Measurements from ENCODE around the gene RUNX2. TPM values are rescaled to one million over a fixed set of nuclear protein-coding genes. Genes with fewer than 3 reads are reported as not detected.
"Not testable (repeated sequence)": the region's sequence is repeated elsewhere in the genome, so short reads cannot be mapped to it uniquely, and the experiment has no call there.

RUNX2 gene
- total RNA-seq, 1 donor from 2014 or later: not detected

DNA sequence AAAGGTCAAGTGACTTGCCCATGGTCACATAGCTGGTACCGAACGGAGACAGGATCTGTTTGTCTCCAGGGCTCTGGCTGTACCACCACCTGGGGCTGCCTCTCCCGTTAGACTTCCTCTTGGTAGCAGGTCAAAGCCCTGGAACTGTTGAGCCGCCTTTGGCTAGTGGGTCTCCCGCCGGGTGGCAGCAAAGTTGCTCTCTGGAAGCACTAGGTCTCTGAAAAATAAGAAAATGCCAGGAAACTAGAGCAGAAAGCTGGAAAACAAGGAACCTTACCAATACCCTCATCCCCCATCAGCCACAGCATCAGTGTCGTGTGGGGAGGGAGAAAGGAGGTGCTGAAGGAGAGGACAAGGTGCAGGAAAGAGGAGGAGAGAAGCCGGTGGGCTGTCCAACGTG is 340.6 kb downstream of the RUNX2 start:
- no peak for DNase-seq (ENCODE audit: low read depth in 2 of 2)

DNA sequence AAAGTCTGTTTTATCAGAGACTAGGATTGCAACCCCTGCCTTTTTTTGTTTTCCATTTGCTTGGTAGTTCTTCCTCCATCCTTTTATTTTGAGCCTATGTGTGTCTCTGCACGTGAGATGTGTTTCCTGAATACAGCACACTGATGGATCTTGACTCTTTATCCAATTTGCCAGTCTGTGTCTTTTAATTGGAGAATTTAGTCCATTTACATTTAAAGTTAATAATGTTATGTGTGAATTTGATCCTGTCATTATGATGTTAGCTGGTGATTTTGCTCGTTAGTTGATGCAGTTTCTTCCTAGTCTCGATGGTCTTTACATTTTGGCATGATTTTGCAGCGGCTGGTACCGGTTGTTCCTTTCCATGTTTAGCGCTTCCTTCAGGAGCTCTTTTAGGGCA is 345.0 kb downstream of the RUNX2 start:
- not testable (repeated sequence) for DNase-seq (ENCODE audit: low read depth in 2 of 2)

DNA sequence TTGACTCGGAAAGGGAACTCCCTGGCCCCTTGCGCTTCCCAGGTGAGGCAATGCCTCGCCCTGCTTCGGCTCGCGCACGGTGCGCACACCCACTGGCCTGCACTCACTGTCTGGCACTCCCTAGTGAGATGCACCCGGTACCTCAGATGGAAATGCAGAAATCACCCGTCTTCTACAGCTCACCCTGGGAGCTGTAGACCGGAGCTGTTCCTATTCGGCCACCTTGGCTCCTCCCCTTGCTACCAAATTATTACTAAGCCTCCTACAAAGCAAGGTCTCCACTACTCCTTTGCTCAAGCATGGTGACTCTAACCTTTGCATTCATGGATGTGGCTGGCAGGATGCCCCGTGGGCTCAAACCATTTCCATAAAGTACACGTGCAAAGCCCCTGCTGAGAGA is 347.0 kb downstream of the RUNX2 start:
- not testable (repeated sequence) for DNase-seq (ENCODE audit: low read depth in 2 of 2)

DNA sequence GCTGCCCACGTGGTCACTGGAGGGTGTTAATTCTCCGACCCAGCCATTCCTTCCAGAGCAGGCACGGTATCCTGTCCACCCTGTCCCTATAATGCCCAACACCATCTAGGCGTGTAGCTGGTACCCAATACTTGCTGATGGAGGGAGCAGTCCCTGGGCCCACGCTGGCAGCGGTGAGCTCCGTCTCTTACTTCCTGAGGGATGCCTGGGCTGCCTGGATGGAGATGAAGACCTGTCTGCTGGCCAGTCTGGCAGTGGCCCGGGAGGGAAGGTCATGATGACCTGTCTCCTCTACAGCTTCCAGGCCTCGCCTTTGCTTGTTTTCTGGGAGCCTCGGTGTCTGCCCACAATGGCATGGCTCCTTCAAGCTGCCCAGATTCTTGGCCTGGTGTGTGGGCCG is 347.5 kb downstream of the RUNX2 start:
- DNase-seq (ENCODE audit: low read depth in 2 of 2): no peak

DNA sequence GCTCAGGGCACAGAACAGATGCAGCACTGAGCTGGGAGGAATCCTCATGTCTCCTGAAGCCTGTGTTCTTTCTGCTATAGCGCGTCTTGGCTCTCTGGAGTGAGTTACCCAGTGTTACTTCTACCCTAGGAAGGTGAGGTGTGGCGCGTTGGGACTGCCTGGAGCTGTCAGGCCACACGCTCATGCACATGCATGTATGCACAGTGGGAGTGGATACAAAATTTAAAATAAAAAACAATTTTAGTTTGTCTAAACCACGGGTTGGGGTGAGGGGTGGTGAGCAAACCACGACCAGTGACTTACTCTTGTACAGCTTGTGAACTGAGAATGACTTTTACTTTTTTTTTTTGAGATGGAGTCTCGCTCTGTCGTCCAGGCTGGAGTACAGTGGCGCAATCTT is 348.2 kb downstream of the RUNX2 start:
- DNase-seq (ENCODE audit: low read depth in 2 of 2): no peak

DNA sequence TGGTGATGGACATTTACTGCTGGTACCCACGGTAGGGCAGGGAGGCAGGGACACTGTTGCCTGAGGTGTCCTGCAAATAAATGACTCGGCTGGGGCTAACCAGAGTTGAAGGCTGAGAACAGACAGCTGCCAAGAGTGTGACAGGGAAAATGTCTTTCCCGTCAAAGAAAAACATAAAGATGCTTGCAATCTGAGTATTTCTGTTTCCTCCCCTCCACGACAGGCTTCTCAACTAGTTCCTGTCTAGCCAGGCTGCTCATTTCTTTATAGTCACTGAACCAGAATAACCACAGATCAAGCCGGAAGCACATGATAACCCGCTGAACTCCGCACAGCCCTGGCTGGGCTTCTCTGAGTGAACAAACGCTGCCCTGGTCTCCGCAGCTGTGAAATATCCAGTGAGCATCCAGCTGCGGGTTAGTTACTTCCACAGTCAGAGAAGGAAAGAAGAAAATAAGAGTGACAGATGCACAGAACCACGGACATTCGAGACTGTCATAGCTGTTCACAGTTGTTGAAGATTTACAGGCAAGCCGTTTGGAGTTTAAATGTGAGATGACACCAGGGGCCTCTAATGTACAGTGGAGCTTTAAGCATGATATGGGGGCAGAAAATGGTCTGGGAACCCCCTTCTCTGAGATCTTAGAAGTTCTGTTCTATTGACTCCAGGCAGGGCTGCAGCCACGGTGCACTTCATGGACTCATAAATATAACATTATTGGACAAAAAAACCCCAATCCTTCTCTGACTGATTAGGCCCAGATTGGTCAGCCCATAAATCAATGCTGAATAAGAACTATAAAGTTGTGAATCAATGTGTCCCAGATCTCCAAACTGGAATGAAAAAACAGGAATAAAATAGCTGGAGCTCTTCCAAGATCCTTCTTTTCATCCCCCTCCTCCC is 349.5 kb downstream of the RUNX2 start:
- peak in 1 of 2 donors; percentile 92 for DNase-seq (ENCODE audit: low read depth in 2 of 2)

DNA sequence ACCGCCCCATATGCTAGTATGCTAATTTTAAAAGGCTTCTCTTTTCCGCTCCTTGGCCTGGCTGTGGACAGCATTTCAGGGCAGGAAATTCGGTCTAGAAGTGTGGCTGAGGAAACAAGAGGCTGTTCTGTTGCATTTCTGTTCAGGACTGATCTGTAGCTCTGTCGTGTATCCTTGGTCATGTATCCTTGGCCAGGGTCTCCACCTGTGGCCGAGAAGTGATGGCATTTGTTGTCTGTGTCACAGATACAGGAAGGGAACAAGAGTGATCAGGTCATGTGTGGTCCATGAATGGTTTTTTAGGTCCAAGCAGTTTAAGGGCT is 350.1 kb downstream of the RUNX2 start:
- DNase-seq (ENCODE audit: low read depth in 2 of 2): peak in 1 of 2 donors; percentile 14

DNA sequence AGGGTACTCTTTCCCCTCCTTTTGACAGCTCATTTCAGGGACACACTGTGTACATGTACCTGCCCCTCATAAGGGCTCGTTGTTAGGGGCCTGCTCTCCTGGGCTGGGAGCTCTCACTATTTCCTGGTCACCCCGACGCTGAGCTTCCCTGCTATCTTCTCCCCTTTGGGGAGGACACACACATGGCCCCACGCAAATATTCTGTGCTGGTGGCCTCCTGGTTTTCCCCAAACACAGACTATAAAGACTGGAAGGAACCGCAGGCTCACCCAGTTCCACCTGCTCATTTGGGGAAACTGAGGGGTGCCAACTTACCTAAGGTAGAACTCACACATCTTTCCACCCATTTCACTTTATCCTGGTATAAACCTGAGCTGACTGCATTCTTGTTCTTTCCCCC is 351.0 kb downstream of the RUNX2 start:
- DNase-seq (ENCODE audit: low read depth in 2 of 2): no peak

DNA sequence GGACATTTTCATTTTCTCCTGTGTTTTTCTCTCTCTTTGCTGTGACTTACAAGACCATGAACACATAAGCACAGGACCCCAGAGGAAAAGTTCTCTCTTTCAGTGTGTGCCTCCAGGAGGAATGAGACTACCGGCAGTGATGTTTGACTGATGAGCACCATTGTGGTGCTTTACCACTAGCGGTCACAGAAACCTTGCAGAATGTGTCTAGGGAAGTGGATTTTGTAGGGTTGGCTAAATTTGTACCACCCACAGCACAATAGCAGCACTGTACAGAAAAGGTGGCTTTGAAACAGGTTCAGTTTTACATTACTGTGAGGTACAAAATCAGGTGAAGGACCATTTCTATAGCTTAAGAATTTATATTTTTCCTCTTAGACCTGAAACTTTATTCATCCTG is 351.5 kb downstream of the RUNX2 start:
- no peak for DNase-seq (ENCODE audit: low read depth in 2 of 2)

DNA sequence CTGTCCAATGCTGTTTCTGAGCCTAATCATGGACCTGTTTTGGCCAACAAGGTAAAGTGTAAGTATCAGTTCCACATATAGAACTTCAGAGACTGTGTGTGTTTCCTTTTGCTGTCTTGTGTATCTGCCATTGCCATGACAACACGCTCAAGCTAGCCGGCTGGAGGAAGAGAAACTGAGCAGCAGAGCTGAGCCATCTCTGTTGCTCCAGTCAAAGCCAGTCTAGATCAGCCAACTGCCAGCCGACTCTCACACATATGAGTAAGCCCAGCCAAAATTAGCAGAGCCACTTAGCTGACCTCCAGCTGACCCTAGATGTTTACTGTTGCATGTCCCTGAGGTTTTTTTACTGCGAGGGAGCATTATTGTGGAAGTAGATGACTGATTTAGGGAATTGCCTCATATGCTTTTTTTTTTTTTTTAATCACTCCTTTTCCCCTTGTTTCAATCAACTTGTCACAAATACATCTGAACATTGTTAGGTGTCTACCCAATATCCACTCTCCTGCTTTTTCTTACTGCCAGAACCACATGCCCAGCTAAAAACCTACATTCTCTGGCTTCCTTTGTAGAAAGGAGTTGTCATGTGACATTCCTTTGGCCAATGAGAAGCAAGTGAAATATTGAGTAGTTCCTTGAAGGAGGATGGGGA is 353.9 kb downstream of the RUNX2 start:
- DNase-seq (ENCODE audit: low read depth in 2 of 2): peak in 1 of 2 donors; percentile 24

DNA sequence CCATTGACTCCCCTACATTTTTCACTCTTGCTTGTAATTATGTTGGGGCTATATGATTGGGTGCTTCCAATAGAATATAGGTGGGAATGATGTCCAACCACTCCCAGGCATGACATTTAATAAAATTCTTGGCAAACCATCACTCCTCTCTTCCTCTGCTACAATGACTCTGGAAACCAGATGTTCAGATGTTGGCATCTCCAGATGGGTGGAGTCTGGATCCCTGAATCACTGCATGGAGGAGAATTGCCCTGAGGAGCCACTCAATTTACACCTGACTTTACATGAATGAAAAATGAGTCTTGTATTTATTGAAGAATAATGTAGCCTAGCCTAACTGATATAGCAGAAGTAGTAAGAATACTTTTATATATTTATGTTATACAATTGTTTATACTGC is 356.3 kb downstream of the RUNX2 start:
- no peak for DNase-seq (ENCODE audit: low read depth in 2 of 2)

DNA sequence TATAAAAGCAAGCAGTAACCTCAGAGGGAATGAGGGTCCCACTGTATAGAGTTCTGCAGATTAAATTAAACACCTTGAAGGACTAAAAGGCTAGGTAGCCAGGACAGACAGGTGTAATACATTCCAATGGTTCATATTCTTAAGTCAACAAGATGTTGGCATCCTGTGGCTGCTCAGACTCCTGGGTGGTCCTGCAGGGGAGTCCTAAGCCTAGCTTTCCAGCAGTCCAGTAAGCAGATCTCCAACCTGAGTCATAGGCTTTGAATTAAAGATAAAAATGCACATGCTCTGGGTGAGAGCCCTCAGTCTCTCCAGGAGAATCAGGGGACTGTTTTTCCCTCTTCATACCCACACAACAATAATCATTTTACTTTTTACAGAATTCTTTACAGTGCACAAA is 356.9 kb downstream of the RUNX2 start:
- no peak for DNase-seq (ENCODE audit: low read depth in 2 of 2)

DNA sequence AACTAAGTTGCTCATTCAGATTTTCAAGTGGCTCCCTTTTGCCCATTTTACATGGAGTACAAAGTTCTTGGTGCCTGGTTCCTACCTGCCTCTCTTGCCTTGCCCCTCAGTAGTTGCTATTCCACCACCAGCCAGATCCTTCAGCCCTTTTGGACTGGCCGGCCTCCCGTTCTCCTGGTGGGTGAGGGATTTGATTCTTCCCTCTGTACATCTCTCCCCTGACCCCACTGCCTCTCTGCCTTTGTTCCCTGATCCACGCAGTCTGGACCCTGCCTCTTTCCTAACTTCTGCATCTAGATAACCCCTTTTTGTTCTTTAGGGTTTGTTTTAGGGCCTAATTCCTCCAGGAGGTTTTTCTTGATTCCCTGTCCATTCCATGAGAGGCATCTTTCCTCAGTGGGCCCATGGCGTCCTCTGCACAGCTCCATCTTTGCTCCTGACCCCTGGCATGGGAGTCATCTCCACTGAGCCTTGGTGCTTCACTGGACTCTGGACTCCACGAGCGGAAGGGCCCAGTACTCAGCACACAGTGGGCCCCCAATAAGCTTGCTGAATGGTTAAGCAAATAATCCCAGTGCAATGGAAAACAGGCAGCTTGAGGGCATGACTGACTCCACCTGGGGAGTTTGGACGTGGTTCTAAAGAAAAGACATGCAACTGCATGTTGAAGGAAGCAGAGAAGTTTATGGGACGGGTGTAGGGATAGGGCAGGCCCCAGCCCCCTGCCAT is 358.9 kb downstream of the RUNX2 start:
- no peak for DNase-seq (ENCODE audit: low read depth in 2 of 2)

DNA sequence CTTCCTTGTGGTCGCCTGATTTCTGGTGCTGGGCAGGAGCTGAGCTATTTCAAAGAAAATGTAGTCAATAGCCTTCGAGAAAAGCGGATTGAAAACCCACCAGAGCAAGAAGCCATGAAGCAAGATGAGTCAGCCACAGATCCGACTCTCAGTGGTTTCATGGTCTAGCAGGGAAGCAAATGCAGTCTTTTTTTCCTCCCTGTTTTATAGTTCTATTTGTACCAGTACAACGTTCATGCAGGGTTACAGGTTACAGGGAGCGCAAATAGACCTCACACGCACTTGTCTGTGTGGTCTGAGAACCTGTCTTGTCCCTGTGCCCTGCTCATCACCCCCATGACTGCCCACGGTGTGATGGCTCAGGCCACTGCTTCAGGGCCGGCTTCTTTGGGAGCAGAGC is 359.4 kb downstream of the RUNX2 start:
- no peak for DNase-seq (ENCODE audit: low read depth in 2 of 2)

DNA sequence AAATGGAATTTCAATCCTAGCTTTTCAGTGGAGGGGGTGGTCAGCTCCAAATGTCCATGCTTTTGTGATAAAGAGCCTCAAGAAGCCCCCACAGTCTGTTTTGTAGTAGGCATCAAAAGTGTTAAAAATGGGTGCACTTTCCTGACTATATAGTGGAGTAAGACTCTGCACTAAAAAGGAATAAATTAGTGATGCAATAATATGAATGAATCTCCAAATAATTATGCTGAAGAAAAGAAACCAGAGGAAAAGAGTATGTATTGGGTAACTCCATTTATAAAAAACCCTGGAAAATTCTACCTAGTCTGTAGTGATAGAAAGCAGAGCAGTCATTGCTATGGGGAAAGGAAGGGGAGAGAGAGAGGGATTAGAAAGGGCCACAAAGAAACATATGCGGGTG is 360.1 kb downstream of the RUNX2 start:
- DNase-seq (ENCODE audit: low read depth in 2 of 2): no peak

DNA sequence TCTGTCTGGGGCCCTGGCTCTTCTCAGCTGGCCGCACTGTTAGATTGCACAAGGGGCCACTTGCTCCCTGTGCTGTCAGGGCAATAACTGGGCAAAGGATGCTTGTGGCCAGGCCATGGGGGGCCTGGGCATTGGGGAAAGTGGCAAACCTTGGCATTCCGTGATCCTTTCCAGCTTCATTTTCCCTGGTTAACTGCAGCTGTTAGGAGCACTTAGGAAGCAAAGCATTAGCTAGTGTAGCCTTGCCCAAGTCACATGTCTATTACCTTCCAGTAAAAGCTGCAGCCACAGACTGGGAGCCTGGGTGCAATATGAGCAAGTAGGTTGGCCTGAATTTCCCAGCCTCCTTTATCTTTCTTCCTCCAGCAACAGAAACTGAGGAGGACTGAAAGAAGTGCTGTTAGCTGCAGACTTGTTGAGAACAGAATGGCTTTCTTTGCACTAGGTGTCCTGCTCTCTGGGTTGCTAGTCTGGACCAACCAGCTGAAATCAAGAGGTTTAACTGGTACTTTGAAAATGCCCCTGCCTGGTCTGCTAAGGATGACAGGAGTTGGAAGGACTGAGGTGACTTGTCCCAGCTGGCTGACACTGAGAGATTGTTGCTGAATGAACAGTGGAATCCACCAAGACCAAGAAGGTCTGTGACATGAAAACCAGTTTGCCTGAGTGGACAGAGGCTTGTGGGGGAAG is 361.9 kb downstream of the RUNX2 start:
- DNase-seq (ENCODE audit: low read depth in 2 of 2): no peak

DNA sequence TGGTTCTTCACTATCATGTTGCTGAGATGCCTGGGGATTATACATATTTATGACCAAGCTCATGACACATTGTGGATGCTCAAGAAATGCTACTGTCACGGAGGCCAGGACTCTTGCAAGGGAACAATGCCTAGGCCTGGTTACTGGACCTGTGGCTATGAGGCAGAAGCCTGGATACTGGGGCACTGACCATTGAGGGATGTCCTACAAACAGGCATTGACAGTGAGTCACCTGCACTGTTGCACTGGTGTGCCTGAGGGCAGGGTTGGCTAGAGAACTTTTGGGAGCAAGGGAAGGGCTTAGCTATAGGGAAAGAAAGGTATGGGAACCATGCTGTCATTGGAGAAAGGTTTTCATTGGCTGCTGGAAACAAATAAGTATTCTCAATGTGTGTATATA is 362.7 kb downstream of the RUNX2 start:
- no peak for DNase-seq (ENCODE audit: low read depth in 2 of 2)

DNA sequence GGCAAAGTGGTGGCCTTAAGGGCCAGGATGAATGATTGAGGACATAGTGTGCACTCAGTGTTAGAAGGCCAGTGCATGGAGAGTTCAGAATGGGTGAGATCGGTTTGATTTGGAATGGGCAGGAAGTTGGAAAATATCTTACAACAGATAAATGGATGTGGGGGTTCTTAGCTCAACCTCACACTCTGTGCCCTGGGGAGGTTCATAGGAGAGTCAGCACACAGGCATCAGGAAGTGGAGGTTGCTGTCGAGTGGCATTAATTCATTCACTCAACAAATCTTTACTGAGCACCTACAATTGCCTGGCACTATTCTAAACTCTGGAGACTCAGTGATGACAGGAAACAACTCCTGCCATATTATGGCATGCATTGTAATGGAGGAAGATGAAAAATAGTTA is 363.3 kb downstream of the RUNX2 start:
- no peak for DNase-seq (ENCODE audit: low read depth in 2 of 2)

DNA sequence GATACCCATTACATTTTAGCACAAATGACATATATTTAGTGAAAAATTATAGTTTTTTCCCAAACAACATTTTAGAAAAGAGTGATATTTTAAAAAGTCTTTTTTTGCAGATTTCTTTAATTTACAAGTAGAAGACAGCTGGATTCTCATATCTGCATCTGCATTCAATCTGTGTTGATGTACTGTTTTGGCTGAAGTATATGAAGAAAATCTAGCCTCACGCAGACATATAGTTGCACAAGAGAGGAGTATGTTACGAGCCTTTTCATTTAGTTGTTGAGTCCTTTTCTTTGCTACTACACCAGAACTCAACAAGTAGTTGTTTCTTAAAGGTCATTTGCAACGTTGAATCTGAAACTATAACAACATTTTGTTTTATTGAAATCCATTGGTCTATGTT is 363.9 kb downstream of the RUNX2 start:
- DNase-seq (ENCODE audit: low read depth in 2 of 2): no peak

DNA sequence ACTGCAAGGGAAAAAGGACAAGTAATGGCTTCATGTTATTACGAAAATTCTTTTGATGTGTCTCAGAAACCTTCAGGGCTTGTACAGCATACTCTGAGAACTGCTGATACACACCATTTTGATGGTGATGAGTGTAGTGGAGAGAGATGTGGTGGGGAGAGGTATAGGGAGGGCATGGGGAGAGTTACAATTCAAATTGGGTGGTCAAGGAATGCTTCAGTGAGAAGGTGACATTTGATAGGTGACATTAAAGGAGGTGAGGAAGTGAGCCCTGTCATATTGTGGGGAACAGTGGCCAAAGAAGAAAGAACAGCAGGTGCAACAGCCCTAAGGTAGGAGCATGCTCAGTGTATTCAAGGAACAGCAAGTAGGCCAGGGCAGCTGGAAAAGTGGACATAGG is 368.6 kb downstream of the RUNX2 start:
- DNase-seq (ENCODE audit: low read depth in 2 of 2): no peak

DNA sequence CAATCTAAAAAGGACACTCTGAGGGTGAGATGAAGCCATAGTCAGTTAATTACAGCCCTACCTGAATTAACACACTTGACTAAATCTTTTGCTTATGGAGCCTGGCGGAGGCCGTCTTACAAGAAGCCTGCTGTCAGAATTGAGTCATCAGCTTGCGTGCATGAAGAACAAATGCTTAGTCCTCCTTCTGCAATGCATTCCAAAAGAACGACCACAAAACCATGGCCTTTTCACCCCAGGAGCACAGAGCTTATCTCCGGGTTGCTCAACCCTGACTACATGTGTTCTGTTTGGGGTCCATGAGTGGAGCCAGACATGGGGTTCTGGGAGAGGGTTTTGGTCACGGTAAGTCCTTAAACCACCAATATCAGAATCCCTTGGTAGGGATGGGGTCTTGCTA is 369.5 kb downstream of the RUNX2 start:
- DNase-seq (ENCODE audit: low read depth in 2 of 2): no peak

DNA sequence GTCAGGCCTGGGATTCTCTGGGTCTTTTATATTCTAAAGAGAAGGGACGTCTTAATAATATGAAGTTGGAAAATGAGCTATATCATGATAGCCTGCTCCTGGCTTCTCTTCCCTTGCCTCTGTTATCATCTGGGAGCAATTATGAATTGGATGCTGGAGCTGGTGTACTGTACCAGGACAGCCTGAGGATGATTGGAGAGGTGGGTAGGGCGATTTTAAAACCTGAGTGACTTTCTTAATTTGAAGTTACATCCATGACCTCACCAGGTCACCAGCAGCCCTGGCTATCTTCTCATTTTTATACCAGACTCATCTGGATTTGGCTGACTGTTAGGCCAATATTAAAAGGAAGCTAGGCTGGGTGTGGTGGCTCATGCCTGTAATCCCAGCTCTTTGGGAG is 369.9 kb downstream of the RUNX2 start:
- DNase-seq (ENCODE audit: low read depth in 2 of 2): no peak
